GM04504 (cell line): ENCODE results near the gene KCNIP4.

Source experiments
- DNase-seq: peaks from one replicate; pipeline ENCODE4 v3.0.0-alpha.2; 2012; ENCODE audit warnings: low read depth

Gene KCNIP4

GRCh38 chr4:21457086-21457840 lies 491.3 kb downstream of the KCNIP4 start:
- DNase-seq, result no peak

- no peak for DNase-seq
Measured at GRCh38 chr4:21454831-21455230, 493.7 kb downstream of the KCNIP4 start.

GRCh38 chr4:21454201-21454600 lies 494.4 kb downstream of the KCNIP4 start:
- no peak for DNase-seq

- DNase-seq, result no peak
Measured at GRCh38 chr4:21452931-21453330, 495.6 kb downstream of the KCNIP4 start.

- no peak for DNase-seq
Measured at GRCh38 chr4:21451032-21451431, 497.5 kb downstream of the KCNIP4 start.

- DNase-seq, result no peak
Measured at GRCh38 chr4:21450331-21450730, 498.2 kb downstream of the KCNIP4 start.

- no peak for DNase-seq
Measured at GRCh38 chr4:21447301-21448054, 501.1 kb downstream of the KCNIP4 start.

- no peak for DNase-seq
Measured at GRCh38 chr4:21420166-21420565, 528.4 kb downstream of the KCNIP4 start.

GRCh38 chr4:21415728-21416127 lies 532.8 kb downstream of the KCNIP4 start:
- DNase-seq, result no peak

GRCh38 chr4:21413807-21414370 lies 534.7 kb downstream of the KCNIP4 start:
- DNase-seq, result no peak

GRCh38 chr4:21411086-21411485 lies 537.5 kb downstream of the KCNIP4 start:
- no peak for DNase-seq

- no peak for DNase-seq
Measured at GRCh38 chr4:21410372-21410771, 538.2 kb downstream of the KCNIP4 start.

GRCh38 chr4:21387683-21388082 lies 560.9 kb downstream of the KCNIP4 start:
- no peak for DNase-seq

GRCh38 chr4:21386166-21386780 lies 562.3 kb downstream of the KCNIP4 start:
- DNase-seq, result no peak

GRCh38 chr4:21385706-21386105 lies 562.9 kb downstream of the KCNIP4 start:
- DNase-seq, result no peak

GRCh38 chr4:21384609-21385008 lies 564.0 kb downstream of the KCNIP4 start:
- DNase-seq, result no peak

- no peak for DNase-seq
Measured at GRCh38 chr4:21380861-21381260, 567.7 kb downstream of the KCNIP4 start.

- no peak for DNase-seq
Measured at GRCh38 chr4:21377046-21377445, 571.5 kb downstream of the KCNIP4 start.

GRCh38 chr4:21376176-21376575 lies 572.4 kb downstream of the KCNIP4 start:
- no peak for DNase-seq

GRCh38 chr4:21374641-21375368 lies 573.8 kb downstream of the KCNIP4 start:
- no peak for DNase-seq

- DNase-seq, result no peak
Measured at GRCh38 chr4:21367567-21367966, 581.0 kb downstream of the KCNIP4 start.

- no peak for DNase-seq
Measured at GRCh38 chr4:21366840-21367239, 581.7 kb downstream of the KCNIP4 start.
